Fibroblast of the aortic adventitia (primary cell): ENCODE data around the gene EIF3I. TPM values are rescaled to one million over a fixed set of nuclear protein-coding genes. Genes with fewer than 3 reads are reported as not detected.

Experiments used
- DNase-seq: peaks from one replicate; pipeline ENCODE4 v3.0.0-alpha.2; 2010; ENCODE audit warnings: low read depth
- H3K4me3 ChIP-seq: 2 replicates; pipeline ENCODE4 v1.5.1; 2011; ENCODE audit warnings: low read depth, mild to moderate bottlenecking, control low read depth, low read length, moderate library complexity
- CTCF ChIP-seq: IDR thresholded peaks from 2 replicates; pipeline ENCODE4 v1.5.1; 2011; ENCODE audit warnings: mild to moderate bottlenecking, low read length, control low read depth, inconsistent platforms; ENCODE audit not compliant: insufficient read depth
- total RNA-seq: library from RNA; depleted of rRNA; stranded (reverse); fragments of >200 nt; gene quantifications from 2 replicates; pipeline ENCODE4 v1.2.3, GENCODE V29; 2012; ENCODE audit warnings: low replicate concordance

Gene EIF3I
- total RNA-seq, 1 donor: 284 TPM

GRCh38 chr1:32247983-32248889, 26.0 kb downstream of the EIF3I start:
- TF ChIP-seq CTCF: peak; percentile 83
- no peak overlapping the region for H3K4me3 ChIP-seq
- peak; percentile 66 for DNase-seq

GRCh38 chr1:32249831-32250525, 27.8 kb downstream of the EIF3I start:
- DNase-seq: no peak
- no peak overlapping the region for H3K4me3 ChIP-seq
- TF ChIP-seq CTCF: no peak

GRCh38 chr1:32250893-32251716, 28.9 kb downstream of the EIF3I start, which contains the start of gene LCK:
LCK (plus strand) TSS chr1:32251265; CDS start chr1:32274330, 23,065 bp downstream.
- no peak within 1 kb of the TSS for H3K4me3 ChIP-seq
- DNase-seq: no peak
- no peak for TF ChIP-seq CTCF

GRCh38 chr1:32255072-32256071, 33.2 kb downstream of the EIF3I start:
- DNase-seq: no peak
- no peak for TF ChIP-seq CTCF

GRCh38 chr1:32256473-32257226, 34.4 kb downstream of the EIF3I start:
- TF ChIP-seq CTCF: no peak
- DNase-seq: no peak
- H3K4me3 ChIP-seq: no peak overlapping the region

More at GRCh38 chr1:32255072-32256071, 33.2 kb downstream of the EIF3I start:
- no peak overlapping the region for H3K4me3 ChIP-seq
